T-cell (primary cell): ENCODE results near the gene AKR1B15. TPM values are rescaled to one million over a fixed set of nuclear protein-coding genes. Genes with fewer than 3 reads are reported as not detected.
"Not testable (repeated sequence)": the region's sequence is repeated elsewhere in the genome, so short reads cannot be mapped to it uniquely, and the experiment has no call there.

Experiments used
- ATAC-seq, 4 experiments: fragments of 200-7000 bp in 3 of 4; fragments of 150-1000 bp in 1 of 4; cut with Tn5 transposase; replicated peaks in 1 of 4; 1 replicate in 3 of 4; 2 replicates in 1 of 4; pipeline ENCODE4 v1.10.0; 2021; ENCODE audit warnings: moderate library complexity in 3 of 4, mild to moderate bottlenecking in 2 of 4, moderate number of reproducible peaks in 1 of 4
- CTCF ChIA-PET, 2 donors: fragments of 300-600 bp; sonication (Branson Sonifier 250); formaldehyde crosslinking; loops; one replicate each; lab custom pipeline; 2022; ENCODE audit warnings: antibody characterized with exemption in 2 of 2; lab: Charles Lee
- POLR2A ChIA-PET, 2 donors: fragments of 300-600 bp; sonication (Branson Sonifier 250); formaldehyde crosslinking; loops; one replicate each; lab custom pipeline; 2022; ENCODE audit warnings: antibody characterized with exemption in 2 of 2; lab: Charles Lee
- DNase-seq, 35 experiments: peaks; one replicate each; pipeline versions ENCODE4 v3.0.0 to v3.0.0-alpha.2; 2013 to 2023
- H3K27ac ChIP-seq: one replicate; pipeline ENCODE4 v1.5.1; 2013; ENCODE audit warnings: low read length
- H3K27me3 ChIP-seq, 2 experiments: replicated peaks in 1 of 2; 1 replicate in 1 of 2; 2 replicates in 1 of 2; pipeline versions ENCODE4 v1.6.1 to v1.7.0; 2013; ENCODE audit warnings: low read length in 1 of 2, mixed read lengths in 1 of 2; ENCODE audit not compliant: control insufficient read depth in 2 of 2, insufficient read depth in 2 of 2; ENCODE audit errors: extremely low read depth in 1 of 2
- H3K36me3 ChIP-seq, 2 donors: 1 replicate in 1 of 2; 2 replicates in 1 of 2; pipeline versions ENCODE4 v1.6.1 to v1.7.0; 2013; ENCODE audit warnings: low read length in 1 of 2; ENCODE audit not compliant: control insufficient read depth in 2 of 2, insufficient read depth in 1 of 2; ENCODE audit errors: extremely low read depth in 1 of 2
- H3K4me1 ChIP-seq, 2 experiments: 1 replicate in 1 of 2; 2 replicates in 1 of 2; pipeline versions ENCODE4 v1.6.1 to v1.7.0; 2013; ENCODE audit warnings: low read length in 2 of 2, mixed read lengths in 1 of 2; ENCODE audit not compliant: insufficient read depth in 2 of 2, control insufficient read depth in 1 of 2; ENCODE audit errors: extremely low read depth in 1 of 2
- H3K4me3 ChIP-seq, 2 donors: 1 replicate in 1 of 2; 2 replicates in 1 of 2; pipeline versions ENCODE4 v1.5.1 to v1.7.0; 2013; ENCODE audit warnings: mild to moderate bottlenecking in 2 of 2, low read length in 1 of 2, moderate library complexity in 1 of 2; ENCODE audit not compliant: control insufficient read depth in 1 of 2; ENCODE audit errors: extremely low read depth in 1 of 2
- H3K9me3 ChIP-seq: 2 replicates; pipeline ENCODE4 v1.7.0; 2013
- H3K27ac Mint-ChIP-seq, 2 donors: one replicate each; pipeline ENCODE4 v1.8.0; 2020 to 2021; ENCODE audit warnings: mild to moderate bottlenecking in 2 of 2, mixed read lengths in 2 of 2
- H3K27me3 Mint-ChIP-seq, 2 donors: one replicate each; pipeline ENCODE4 v1.8.0; 2021 to 2022; ENCODE audit warnings: mixed read lengths in 2 of 2
- H3K36me3 Mint-ChIP-seq: one replicate; pipeline ENCODE4 v1.8.0; 2021; ENCODE audit warnings: mixed read lengths
- H3K4me1 Mint-ChIP-seq, 3 donors: one replicate each; pipeline ENCODE4 v1.8.0; 2020 to 2022; ENCODE audit warnings: mixed read lengths in 3 of 3, mild to moderate bottlenecking in 1 of 3
- H3K4me3 Mint-ChIP-seq, 3 donors: one replicate each; pipeline ENCODE4 v1.8.0; 2020 to 2022; ENCODE audit warnings: mild to moderate bottlenecking in 3 of 3, mixed read lengths in 3 of 3, moderate library complexity in 3 of 3
- H3K9me3 Mint-ChIP-seq, 3 donors: one replicate each; pipeline ENCODE4 v1.8.0; 2020 to 2022; ENCODE audit warnings: mixed read lengths in 3 of 3
- WGBS: methylation state at CpG from one replicate; pipeline ENCODE4 v1.1.5; 2013; ENCODE audit warnings: missing lambda C conversion rate; ENCODE audit not compliant: insufficient coverage; 5-methylcytosine and 5-hydroxymethylcytosine counted together
- total RNA-seq, 35 experiments: library from RNA in 6 of 35; stranded (reverse) in 6 of 35; fragments of 120-200 nt in 1 of 35; gene quantifications; one replicate each; pipeline versions ENCODE4 v1.2.1 to v1.2.4 and lab custom pipeline; 2013 to 2026

The AKR1B15 gene
- total RNA-seq, 5 donors from 2014 or later (not counting 1 experiment from before 2014, with no cell fraction given) = not detected

DNA sequence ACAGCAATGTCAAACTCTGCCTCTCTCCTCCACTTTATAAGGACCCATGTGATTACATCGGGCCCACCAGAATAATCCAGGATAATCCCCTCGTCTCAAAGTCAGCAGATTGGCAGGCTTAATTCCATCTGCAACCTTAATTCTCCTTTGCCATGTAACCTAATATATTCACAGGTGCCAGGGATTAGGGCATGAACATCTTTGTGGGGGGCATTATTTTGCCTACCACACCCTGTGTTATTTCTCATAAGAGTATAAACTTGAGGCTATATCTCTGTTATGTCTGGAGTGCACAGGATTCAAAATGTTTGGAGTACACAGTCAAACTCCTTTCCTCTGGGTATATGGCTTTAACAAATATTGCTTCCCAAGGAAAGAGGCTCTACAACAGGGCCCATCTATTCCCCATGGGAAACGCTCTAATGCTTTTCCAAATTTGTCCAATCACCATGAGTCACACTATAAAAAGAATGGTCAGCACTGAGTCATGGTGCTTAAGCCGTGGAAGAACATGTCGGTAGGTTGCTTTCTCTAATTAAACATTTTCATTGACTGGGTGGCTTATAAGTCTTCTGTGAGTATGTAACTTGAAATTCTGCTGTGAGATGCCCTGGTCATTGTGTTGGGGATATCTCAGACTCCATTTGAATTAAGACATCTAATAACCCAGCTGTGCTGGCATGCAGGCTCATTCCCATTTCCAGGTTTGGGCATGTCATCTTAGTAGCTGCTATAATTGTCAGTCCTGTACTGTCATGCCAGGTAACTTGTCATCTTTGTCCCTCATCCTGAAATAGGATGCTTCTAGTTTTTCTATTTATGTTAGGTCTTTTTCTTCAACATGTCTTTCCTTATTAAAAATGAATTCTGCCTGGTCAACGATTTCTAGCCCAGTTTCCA is 33.1 kb upstream of the AKR1B15 start:
- H3K4me3 ChIP-seq = no peak overlapping the region
- no peaks in the 10 kb centered on the region for H3K9me3 ChIP-seq
- peaks cover 0 to 6% (median 3%) of the 10 kb centered on the region in 3 donors for H3K4me1 Mint-ChIP-seq
- H3K27ac ChIP-seq = no peak overlapping the region
- no peak for ATAC-seq
- no peak overlapping the region for H3K4me3 Mint-ChIP-seq
- H3K36me3 ChIP-seq = no peaks in the 10 kb centered on the region
- H3K9me3 Mint-ChIP-seq = no peaks in the 10 kb centered on the region
- WGBS = 80% methylated on average over 1 of the region's 6 CpGs
- POLR2A ChIA-PET = no interaction called here
- H3K4me1 ChIP-seq = no peaks in the 10 kb centered on the region
- H3K27me3 ChIP-seq = peaks cover 4 to 5% of the 10 kb centered on the region in 2 experiments
- CTCF ChIA-PET = interaction anchor here (0.5 to 1.2 kb wide), 5 partner anchors 14 to 870 kb away, joined by 3 to 4 read pairs (median 3); no protein-coding TSS in a partner anchor
- no peaks in the 10 kb centered on the region for H3K36me3 Mint-ChIP-seq
- H3K27ac Mint-ChIP-seq = no peak overlapping the region
- H3K27me3 Mint-ChIP-seq = peaks cover 9 to 22% of the 10 kb centered on the region in 2 donors
- DNase-seq = no peak

- no peaks in the 10 kb centered on the region for H3K36me3 Mint-ChIP-seq
- ATAC-seq = no peak
- DNase-seq = no peak
These were observed 28.8 kb upstream of the AKR1B15 start for GRCh38 chr7:134520130-134520529.

GRCh38 chr7:134522601-134523000 is 26.3 kb upstream of the AKR1B15 start:
- H3K27me3 Mint-ChIP-seq = peaks cover 16 to 29% of the 10 kb centered on the region in 2 donors
- no peaks in the 10 kb centered on the region for H3K4me1 ChIP-seq
- DNase-seq (no peak), ATAC-seq (no peak)
- ChIA-PET CTCF (no interaction called here), POLR2A (no interaction called here)
- H3K36me3 ChIP-seq = no peaks in the 10 kb centered on the region
- H3K27ac Mint-ChIP-seq = no peak overlapping the region
- H3K4me3 ChIP-seq = no peak overlapping the region
- H3K4me3 Mint-ChIP-seq = no peak overlapping the region
- H3K4me1 Mint-ChIP-seq = no peaks in the 10 kb centered on the region
- no peaks in the 10 kb centered on the region for H3K36me3 Mint-ChIP-seq
- no peak overlapping the region for H3K27ac ChIP-seq
- H3K9me3 Mint-ChIP-seq = no peaks in the 10 kb centered on the region
- 100% methylated on average over 1 of the region's 5 CpGs for WGBS
- H3K9me3 ChIP-seq = no peaks in the 10 kb centered on the region
- peaks cover 4 to 6% of the 10 kb centered on the region in 2 experiments for H3K27me3 ChIP-seq

More at GRCh38 chr7:134520130-134520529, 28.8 kb upstream of the AKR1B15 start:
- H3K27me3 Mint-ChIP-seq = peaks cover 18 to 31% of the 10 kb centered on the region in 2 donors
- no peaks in the 10 kb centered on the region for H3K9me3 Mint-ChIP-seq
- ChIA-PET CTCF (no interaction called here), POLR2A (no interaction called here)
- Histone ChIP-seq H3K36me3 (no peaks in the 10 kb centered on the region), H3K4me3 (no peak overlapping the region), H3K4me1 (no peaks in the 10 kb centered on the region), H3K27me3 (peaks cover 2 to 4% of the 10 kb centered on the region in 2 experiments), H3K27ac (no peak overlapping the region), H3K9me3 (no peaks in the 10 kb centered on the region)
- no peak overlapping the region for H3K4me3 Mint-ChIP-seq
- no peaks in the 10 kb centered on the region for H3K4me1 Mint-ChIP-seq
- no CpG with 5 or more reads among the region's 4 CpGs for WGBS
- H3K27ac Mint-ChIP-seq = no peak overlapping the region

DNA sequence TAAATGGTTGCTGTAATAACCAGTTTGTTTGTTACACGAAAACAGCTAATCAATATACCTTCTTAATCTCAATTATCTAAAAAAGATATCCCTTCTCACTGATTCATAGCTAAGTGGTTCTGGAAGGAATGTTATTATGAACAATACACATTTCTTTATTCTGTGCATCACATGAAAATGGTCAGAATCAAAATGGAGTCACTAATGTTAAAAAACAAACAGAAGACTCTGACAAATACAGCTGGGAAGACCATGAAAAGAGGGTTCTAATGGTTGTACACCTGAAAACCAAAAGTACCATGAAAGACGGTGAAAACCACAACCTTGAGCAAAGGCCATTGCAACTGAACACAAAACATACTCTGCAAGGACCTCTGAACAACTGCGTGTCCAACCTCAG is 23.5 kb upstream of the AKR1B15 start:
- WGBS = 90% methylated on average over 2 of the region's 3 CpGs
- H3K4me1 Mint-ChIP-seq, DNase-seq, H3K4me3 ChIP-seq, H3K4me1 ChIP-seq, H3K36me3 ChIP-seq, H3K27ac Mint-ChIP-seq, POLR2A ChIA-PET, H3K9me3 Mint-ChIP-seq, ATAC-seq, H3K9me3 ChIP-seq, H3K27ac ChIP-seq, H3K4me3 Mint-ChIP-seq, H3K36me3 Mint-ChIP-seq, CTCF ChIA-PET: not testable (repeated sequence)
- H3K27me3 Mint-ChIP-seq = peaks cover 19 to 30% of the 10 kb centered on the region in 2 donors
- H3K27me3 ChIP-seq = peaks cover 0 to 11% of the 10 kb centered on the region in 2 experiments

GRCh38 chr7:134526552-134527248 is 22.2 kb upstream of the AKR1B15 start:
- H3K4me1 Mint-ChIP-seq, H3K4me3 Mint-ChIP-seq, H3K9me3 ChIP-seq, CTCF ChIA-PET, H3K4me1 ChIP-seq, ATAC-seq, H3K27ac ChIP-seq, H3K4me3 ChIP-seq, POLR2A ChIA-PET, H3K27ac Mint-ChIP-seq, H3K9me3 Mint-ChIP-seq, H3K36me3 ChIP-seq, DNase-seq, H3K36me3 Mint-ChIP-seq: not testable (repeated sequence)
- H3K27me3 ChIP-seq = peaks cover 0 to 11% of the 10 kb centered on the region in 2 experiments
- H3K27me3 Mint-ChIP-seq = peaks cover 19 to 30% of the 10 kb centered on the region in 2 donors
- WGBS = 71% methylated on average over 6 of the region's 10 CpGs

DNA sequence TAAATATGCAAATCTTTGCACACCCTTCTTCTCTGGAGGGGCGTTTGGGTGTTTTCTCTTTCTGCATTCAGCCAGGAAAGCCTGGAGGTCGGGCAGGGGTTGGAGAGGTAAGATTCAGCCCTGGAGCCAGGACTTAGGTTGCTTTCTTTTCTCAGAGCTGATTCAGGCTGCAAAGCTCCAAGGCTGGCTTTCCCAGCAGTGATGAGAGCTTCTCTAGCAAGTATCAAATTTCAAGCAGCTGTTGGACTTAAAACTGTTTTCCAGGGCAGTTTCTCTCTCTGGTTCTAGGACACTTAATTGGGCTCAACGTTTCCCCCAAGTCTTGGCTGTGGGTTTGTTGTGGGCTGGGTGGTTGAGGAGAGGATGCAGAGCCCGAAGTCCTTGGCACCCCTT is 20.9 kb upstream of the AKR1B15 start:
- Histone ChIP-seq H3K27ac (no peak overlapping the region), H3K36me3 (no peaks in the 10 kb centered on the region), H3K27me3 (peaks cover 0 to 11% of the 10 kb centered on the region in 2 experiments), H3K9me3 (no peaks in the 10 kb centered on the region), H3K4me1 (no peaks in the 10 kb centered on the region), H3K4me3 (no peak overlapping the region)
- Mint-ChIP-seq H3K4me3 (no peak overlapping the region), H3K9me3 (no peaks in the 10 kb centered on the region), H3K27ac (no peak overlapping the region), H3K4me1 (no peaks in the 10 kb centered on the region), H3K27me3 (peaks cover 13 to 26% of the 10 kb centered on the region in 2 donors), H3K36me3 (no peaks in the 10 kb centered on the region)
- ChIA-PET POLR2A (no interaction called here), CTCF (no interaction called here)
- ATAC-seq = no peak
- DNase-seq = no peak
- WGBS = 57% methylated on average over 2 of the region's 4 CpGs
